NT2/D1 (cell line): Measurements from ENCODE around the gene ARPC2.

ENCODE experiments used
- SUZ12 ChIP-seq: IDR thresholded peaks from 2 replicates; pipeline ENCODE4 v1.6.1; 2011; ENCODE audit not compliant: insufficient read length, insufficient read depth; ENCODE audit errors: extremely low read depth
- YY1 ChIP-seq: IDR thresholded peaks from 2 replicates; pipeline ENCODE4 v1.6.1; 2011; ENCODE audit not compliant: insufficient read length, insufficient read depth
- ZNF274 ChIP-seq: IDR thresholded peaks from 2 replicates; pipeline ENCODE4 v1.6.1; 2011; ENCODE audit warnings: mild to moderate bottlenecking, low read depth, low read length

DNA sequence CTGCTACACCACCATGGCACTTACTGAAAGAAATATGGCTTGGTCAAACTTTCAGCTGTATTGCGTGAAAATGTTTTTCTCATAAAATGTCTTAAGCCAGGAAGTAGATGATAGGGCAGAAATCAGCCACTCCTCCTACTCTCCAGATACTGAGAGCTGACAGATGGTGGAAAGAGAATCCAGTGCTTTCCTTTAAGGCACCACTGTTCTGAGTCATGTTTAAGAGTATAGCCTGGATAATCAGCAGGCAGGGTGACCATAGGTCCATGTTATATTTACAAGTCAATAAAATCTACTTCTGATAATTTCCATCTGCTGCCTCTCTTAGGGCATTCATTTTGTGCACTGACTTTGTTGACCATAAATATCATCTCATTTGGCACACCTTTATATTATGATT, 21.9 kb downstream of the ARPC2 start:
- TF ChIP-seq ZNF274, result no peak
- TF ChIP-seq YY1, result no peak
- TF ChIP-seq SUZ12, result no peak
